Measurements from ENCODE around the gene DHPS.

The DHPS gene

DNA sequence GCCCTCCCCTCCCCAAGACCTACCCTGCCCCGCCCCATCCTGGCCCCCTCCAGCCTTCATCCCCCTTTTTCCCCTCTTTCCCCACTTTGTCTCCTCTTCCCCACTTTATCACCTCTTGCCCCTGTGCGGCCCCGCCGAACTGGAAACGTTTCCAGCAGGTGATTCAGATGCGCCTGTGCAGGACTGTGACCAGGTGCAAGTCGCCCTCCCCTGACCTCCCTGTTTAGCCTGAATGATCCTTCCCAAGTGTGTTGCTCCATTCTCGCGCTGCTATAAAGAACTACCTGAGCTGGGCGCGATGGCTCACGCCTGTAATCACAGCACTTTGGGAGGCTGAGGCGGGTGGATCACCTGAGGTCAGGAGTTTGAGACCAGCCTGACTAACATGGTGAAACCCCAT is 45.0 kb downstream of the DHPS start:
- Mint-ChIP-seq H3K4me3 (no peak overlapping the region), H3K4me1 (ENCODE audit: low read depth) (peaks cover 8% of the 10 kb centered on the region), H3K36me3 (ENCODE audit: low read depth) (peaks cover 27% of the 10 kb centered on the region), H3K27me3 (ENCODE audit: low read depth) (no peaks in the 10 kb centered on the region), H3K9me3 (no peaks in the 10 kb centered on the region), H3K27ac (no peak overlapping the region)
- DNase-seq (ENCODE audit: low spot score) = no peak

DNA sequence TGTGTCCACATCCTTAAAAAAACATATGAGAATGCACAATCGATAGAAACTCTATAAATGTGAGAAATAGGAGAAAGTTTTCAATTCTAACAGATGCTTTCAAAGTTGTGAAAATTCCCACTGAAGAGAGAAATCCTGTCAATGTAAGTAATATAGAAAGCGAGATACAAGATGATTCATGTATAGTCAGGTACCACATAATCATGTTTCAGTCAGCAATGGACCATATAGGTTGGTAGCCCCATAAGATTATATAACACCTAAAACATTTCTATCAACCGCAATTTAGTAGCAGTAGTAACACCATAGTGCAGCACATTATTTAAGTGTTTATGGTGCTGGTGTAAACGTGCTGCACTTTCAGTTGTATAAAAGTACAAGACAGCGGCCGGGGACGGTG is 52.5 kb downstream of the DHPS start:
- Mint-ChIP-seq H3K4me1 (ENCODE audit: low read depth) (no peaks in the 10 kb centered on the region), H3K27me3 (ENCODE audit: low read depth) (no peaks in the 10 kb centered on the region), H3K27ac (no peak overlapping the region), H3K36me3 (ENCODE audit: low read depth) (peaks cover 80% of the 10 kb centered on the region), H3K4me3 (no peak overlapping the region), H3K9me3 (peaks cover 28% of the 10 kb centered on the region)
- DNase-seq (ENCODE audit: low spot score) = no peak

DNA sequence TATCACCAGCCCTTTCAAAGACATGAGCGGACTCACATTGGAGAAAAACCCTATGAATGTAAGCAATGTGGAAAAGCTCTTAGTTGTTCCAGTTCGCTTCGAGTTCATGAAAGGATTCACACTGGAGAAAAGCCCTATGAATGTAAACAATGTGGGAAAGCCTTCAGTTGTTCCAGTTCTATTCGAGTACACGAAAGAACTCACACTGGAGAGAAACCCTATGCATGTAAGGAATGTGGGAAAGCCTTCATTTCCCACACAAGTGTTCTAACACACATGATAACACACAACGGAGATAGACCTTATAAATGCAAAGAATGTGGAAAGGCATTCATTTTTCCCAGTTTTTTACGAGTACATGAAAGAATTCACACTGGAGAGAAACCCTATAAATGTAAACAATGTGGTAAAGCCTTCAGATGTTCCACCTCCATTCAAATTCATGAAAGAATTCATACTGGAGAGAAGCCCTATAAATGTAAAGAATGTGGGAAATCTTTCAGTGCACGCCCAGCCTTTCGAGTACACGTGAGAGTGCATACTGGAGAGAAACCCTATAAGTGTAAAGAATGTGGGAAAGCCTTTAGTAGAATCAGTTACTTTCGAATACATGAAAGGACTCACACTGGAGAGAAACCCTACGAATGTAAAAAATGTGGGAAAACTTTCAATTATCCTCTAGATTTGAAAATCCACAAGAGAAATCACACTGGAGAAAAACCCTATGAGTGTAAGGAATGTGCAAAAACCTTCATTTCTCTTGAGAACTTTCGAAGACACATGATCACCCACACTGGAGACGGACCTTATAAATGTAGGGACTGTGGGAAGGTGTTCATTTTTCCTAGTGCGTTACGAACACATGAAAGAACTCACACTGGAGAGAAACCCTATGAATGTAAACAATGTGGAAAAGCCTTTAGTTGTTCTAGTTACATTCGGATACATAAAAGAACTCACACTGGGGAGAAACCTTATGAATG is 53.3 kb downstream of the DHPS start:
- DNase-seq (ENCODE audit: low spot score) = no peak
- H3K27me3 Mint-ChIP-seq (ENCODE audit: low read depth) = no peaks in the 10 kb centered on the region
- peaks cover 28% of the 10 kb centered on the region for H3K9me3 Mint-ChIP-seq
- H3K36me3 Mint-ChIP-seq (ENCODE audit: low read depth) = peaks cover 76% of the 10 kb centered on the region
- no peak overlapping the region for H3K27ac Mint-ChIP-seq
- H3K4me3 Mint-ChIP-seq = no peak overlapping the region
- H3K4me1 Mint-ChIP-seq (ENCODE audit: low read depth) = no peaks in the 10 kb centered on the region

DNA sequence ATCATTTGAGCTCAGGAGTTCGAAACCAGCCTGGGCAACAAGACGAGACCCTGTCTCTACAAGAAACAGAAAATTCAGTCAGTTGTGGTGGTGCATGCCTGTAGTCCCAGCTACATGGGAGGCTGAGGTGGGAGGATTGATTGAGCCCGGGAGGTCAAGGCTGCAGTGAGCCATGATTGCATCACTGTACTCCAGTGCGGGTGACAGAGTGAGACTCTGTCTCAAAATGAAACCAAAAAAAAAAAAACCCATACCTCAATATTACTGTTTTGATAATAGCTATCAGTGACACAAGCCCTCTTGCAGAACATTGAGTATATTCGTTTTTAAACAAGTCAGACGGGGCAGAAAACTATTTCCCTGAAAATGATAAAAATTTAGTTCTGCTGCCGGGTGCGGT is 54.7 kb downstream of the DHPS start:
- H3K27me3 Mint-ChIP-seq (ENCODE audit: low read depth) = no peaks in the 10 kb centered on the region
- H3K27ac Mint-ChIP-seq = no peak overlapping the region
- H3K9me3 Mint-ChIP-seq = peaks cover 28% of the 10 kb centered on the region
- peaks cover 80% of the 10 kb centered on the region for H3K36me3 Mint-ChIP-seq (ENCODE audit: low read depth)
- no peak overlapping the region for H3K4me3 Mint-ChIP-seq
- no peak for DNase-seq (ENCODE audit: low spot score)
- H3K4me1 Mint-ChIP-seq (ENCODE audit: low read depth) = no peaks in the 10 kb centered on the region
